ENCODE measurements around the gene ZNF888.
"Not testable (repeated sequence)": the region's sequence is repeated elsewhere in the genome, so short reads cannot be mapped to it uniquely, and the experiment has no call there.

DNA sequence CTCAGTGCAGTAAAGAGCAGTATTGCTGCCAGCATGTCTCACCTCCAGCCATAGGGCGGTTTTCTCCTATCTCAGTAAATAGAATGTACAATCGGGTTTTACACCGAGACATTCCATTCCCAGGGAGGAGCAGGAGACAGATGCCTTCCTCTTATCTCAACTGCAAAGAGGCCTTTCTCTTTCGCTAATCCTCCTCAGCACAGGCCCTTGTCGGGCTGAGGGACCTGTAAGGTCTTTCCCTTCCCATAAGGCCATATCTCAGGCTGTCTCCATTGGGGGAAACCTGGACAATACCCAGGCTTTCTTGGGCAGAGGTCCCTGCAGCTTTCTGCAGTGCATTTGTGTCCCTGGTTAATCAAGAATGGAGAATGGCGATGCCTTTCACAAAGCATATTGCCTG, 50.2 kb downstream of the ZNF888 start:
- TF ChIP-seq POLR2A, CTCF (IDR thresholded peaks at IDR 0.05): not testable (repeated sequence)
